A673 (cell line): ENCODE results near the gene PARPBP.

Experiments
- EZH2 ChIP-seq: fragments of 200-600 bp; sonication (generic); IDR thresholded peaks from 2 replicates; pipeline ENCODE4 v1.6.1; 2017; ENCODE audit warnings: borderline replicate concordance, low read depth, mild to moderate bottlenecking, mixed read lengths, antibody characterized with exemption, low read length; ENCODE audit not compliant: poor library complexity, severe bottlenecking
- TF ChIP-seq, protein P1 (sequence below): fragments of 300-800, 200-600 bp; sonication (generic); conservative IDR thresholded peaks from 2 replicates; pipeline ENCODE4 v1.5.1; 2017; ENCODE audit warnings: low read depth, mild to moderate bottlenecking, antibody characterized with exemption, low read length, moderate library complexity, mixed read lengths

DNA sequence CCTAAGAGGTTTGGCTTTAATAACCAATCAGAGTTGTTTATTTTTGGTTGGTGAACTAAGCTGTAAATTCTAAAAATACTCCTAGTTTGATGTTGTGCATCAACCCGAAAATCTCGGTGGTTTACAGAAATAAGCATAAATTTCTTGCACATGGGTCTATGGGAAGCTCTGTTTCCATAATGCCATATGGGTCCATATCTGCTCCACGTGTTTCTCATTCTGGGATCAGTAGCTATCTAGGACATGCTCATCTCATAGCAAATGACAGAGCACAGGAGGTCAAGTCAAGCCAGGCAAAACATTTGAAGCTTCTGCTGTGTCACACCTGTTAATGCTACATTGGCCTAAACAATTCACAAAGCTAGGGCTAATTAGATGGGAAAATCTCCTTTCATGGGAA, 23.1 kb upstream of the PARPBP start:
- TF ChIP-seq, protein P1, sequence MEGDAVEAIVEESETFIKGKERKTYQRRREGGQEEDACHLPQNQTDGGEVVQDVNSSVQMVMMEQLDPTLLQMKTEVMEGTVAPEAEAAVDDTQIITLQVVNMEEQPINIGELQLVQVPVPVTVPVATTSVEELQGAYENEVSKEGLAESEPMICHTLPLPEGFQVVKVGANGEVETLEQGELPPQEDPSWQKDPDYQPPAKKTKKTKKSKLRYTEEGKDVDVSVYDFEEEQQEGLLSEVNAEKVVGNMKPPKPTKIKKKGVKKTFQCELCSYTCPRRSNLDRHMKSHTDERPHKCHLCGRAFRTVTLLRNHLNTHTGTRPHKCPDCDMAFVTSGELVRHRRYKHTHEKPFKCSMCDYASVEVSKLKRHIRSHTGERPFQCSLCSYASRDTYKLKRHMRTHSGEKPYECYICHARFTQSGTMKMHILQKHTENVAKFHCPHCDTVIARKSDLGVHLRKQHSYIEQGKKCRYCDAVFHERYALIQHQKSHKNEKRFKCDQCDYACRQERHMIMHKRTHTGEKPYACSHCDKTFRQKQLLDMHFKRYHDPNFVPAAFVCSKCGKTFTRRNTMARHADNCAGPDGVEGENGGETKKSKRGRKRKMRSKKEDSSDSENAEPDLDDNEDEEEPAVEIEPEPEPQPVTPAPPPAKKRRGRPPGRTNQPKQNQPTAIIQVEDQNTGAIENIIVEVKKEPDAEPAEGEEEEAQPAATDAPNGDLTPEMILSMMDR, result no peak
- no peak for TF ChIP-seq EZH2
